ENCODE results near the gene PTPRA.
"Not testable (repeated sequence)": the region's sequence is repeated elsewhere in the genome, so short reads cannot be mapped to it uniquely, and the experiment has no call there.

The PTPRA gene

DNA sequence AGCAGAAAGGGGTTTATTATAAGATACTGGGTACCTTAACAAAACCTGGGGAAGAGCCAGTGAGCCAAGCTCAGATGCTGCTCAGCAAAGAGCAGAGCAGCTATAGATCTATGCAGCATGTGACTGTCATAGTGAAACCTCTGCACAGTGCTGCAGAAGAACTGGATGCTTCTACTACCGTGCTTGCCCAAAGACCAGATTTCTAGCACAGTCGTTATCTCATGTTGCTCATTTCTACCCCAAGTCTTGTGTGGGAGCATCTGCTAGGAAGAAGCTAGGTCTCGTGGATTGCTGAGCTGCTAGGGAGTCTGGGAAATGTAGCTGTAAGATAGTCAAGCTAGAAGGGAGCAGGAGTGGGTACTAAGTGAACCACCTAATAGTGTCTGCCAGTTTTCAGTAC lies 138.5 kb downstream of the PTPRA start:
- H3K9ac ChIP-seq (ENCODE audit: low read length), result no peak overlapping the region
- H3K4me1 ChIP-seq (ENCODE audit: insufficient read depth, low read length), result no peaks in the 10 kb centered on the region
- H3K9me3 ChIP-seq (ENCODE audit: low read length), result no peaks in the 10 kb centered on the region
- no peak overlapping the region for H3K27ac ChIP-seq (ENCODE audit: low read depth, low read length)
- no peak overlapping the region for H3K4me3 ChIP-seq (ENCODE audit: low read depth in 1 of 2, low read length in 2 of 2)
- peaks cover 35% of the 10 kb centered on the region for H3K36me3 ChIP-seq (ENCODE audit: insufficient read depth, low read length)
- H3K27me3 ChIP-seq (ENCODE audit: control insufficient read depth in 1 of 2, insufficient read depth in 2 of 2, low read length in 2 of 2), result no peaks in the 10 kb centered on the region

GRCh38 chr20:3013771-3014170 lies 140.5 kb downstream of the PTPRA start:
- no peaks in the 10 kb centered on the region for H3K27me3 ChIP-seq (ENCODE audit: control insufficient read depth in 1 of 2, insufficient read depth in 2 of 2, low read length in 2 of 2)
- H3K4me1 ChIP-seq (ENCODE audit: insufficient read depth, low read length), result no peaks in the 10 kb centered on the region
- H3K9ac ChIP-seq (ENCODE audit: low read length), result no peak overlapping the region
- no peak overlapping the region for H3K4me3 ChIP-seq (ENCODE audit: low read depth in 1 of 2, low read length in 2 of 2)
- H3K9me3 ChIP-seq (ENCODE audit: low read length), result no peaks in the 10 kb centered on the region
- H3K36me3 ChIP-seq (ENCODE audit: insufficient read depth, low read length), result peaks cover 29% of the 10 kb centered on the region
- H3K27ac ChIP-seq (ENCODE audit: low read depth, low read length), result no peak overlapping the region

DNA sequence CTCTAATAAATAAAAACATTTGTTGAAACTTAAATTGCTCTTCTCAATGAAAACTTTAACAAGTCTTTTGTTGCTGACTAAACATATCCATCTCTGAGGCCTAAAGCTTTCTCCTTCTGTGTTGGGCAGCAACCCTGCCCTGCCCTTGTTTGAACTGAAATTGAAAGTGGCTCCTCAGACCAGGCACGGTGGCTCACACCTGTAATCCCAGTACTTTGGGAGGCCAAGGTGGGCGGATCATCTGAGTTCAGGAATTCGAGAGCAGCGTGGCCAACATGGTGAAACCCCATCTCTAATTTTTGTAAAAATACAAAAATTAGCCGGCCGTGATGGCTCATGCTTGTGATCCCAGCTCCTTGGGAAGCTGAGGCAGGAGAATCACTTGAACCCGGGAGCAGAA lies 140.9 kb downstream of the PTPRA start:
- Histone ChIP-seq H3K27ac (ENCODE audit: low read depth, low read length) (no peak overlapping the region), H3K4me1 (ENCODE audit: insufficient read depth, low read length) (no peaks in the 10 kb centered on the region), H3K36me3 (ENCODE audit: insufficient read depth, low read length) (peaks cover 29% of the 10 kb centered on the region)

DNA sequence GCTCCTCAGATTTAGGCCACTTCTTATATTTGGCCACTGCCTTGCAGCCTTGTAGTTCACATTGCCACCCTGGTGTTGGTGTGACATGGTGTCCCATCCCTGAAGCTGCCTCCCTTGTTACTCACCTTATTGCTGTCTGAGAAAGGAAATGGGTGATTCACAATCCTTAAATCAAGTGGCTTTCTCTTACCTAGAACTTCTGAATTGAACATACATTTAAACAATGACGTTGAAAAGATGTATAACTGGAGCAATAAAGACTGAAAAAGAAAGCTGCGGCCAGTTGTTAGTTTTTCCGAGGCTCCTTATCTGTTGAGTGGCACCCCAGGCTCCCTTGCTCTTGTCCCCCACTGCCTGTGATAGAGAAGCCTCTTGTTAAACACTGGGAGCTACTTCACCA lies 141.4 kb downstream of the PTPRA start:
- Histone ChIP-seq H3K9ac (ENCODE audit: low read length) (no peak overlapping the region), H3K4me3 (ENCODE audit: low read depth in 1 of 2, low read length in 2 of 2) (no peak overlapping the region), H3K27ac (ENCODE audit: low read depth, low read length) (no peak overlapping the region), H3K36me3 (ENCODE audit: insufficient read depth, low read length) (peaks cover 29% of the 10 kb centered on the region), H3K27me3 (ENCODE audit: control insufficient read depth in 1 of 2, insufficient read depth in 2 of 2, low read length in 2 of 2) (no peaks in the 10 kb centered on the region), H3K9me3 (ENCODE audit: low read length) (no peaks in the 10 kb centered on the region), H3K4me1 (ENCODE audit: insufficient read depth, low read length) (no peaks in the 10 kb centered on the region)

More for the DNA sequence above, 140.9 kb downstream of the PTPRA start:
- no peak overlapping the region for H3K9ac ChIP-seq (ENCODE audit: low read length)
- no peak overlapping the region for H3K4me3 ChIP-seq (ENCODE audit: low read depth in 1 of 2, low read length in 2 of 2)
- H3K9me3 ChIP-seq (ENCODE audit: low read length), result no peaks in the 10 kb centered on the region
- H3K27me3 ChIP-seq (ENCODE audit: control insufficient read depth in 1 of 2, insufficient read depth in 2 of 2, low read length in 2 of 2), result no peaks in the 10 kb centered on the region

DNA sequence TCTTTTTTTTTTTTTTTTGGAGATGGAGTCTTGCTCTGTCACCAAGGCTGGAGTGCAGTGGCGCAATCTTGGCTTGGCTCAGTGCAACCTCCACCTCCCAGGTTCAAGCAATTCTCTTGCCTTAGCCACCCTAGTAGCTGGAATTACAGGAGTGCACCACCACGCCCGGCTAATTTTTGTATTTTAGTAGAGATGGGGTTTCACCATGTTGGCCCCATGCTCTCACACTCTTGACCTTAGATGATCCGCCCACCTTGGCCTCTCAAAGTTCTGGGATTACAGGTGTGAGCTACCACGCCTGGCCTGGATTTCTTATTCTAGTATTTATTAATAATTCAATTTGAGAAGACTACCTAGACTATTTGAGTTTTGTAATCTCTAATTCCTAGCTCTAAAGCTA lies 142.0 kb downstream of the PTPRA start:
- H3K27me3 ChIP-seq (ENCODE audit: control insufficient read depth in 1 of 2, insufficient read depth in 2 of 2, low read length in 2 of 2); H3K4me3 ChIP-seq (ENCODE audit: low read depth in 1 of 2, low read length in 2 of 2); H3K9me3 ChIP-seq (ENCODE audit: low read length); H3K9ac ChIP-seq (ENCODE audit: low read length); H3K4me1 ChIP-seq (ENCODE audit: insufficient read depth, low read length); H3K27ac ChIP-seq (ENCODE audit: low read depth, low read length): not testable (repeated sequence)
- peaks cover 29% of the 10 kb centered on the region for H3K36me3 ChIP-seq (ENCODE audit: insufficient read depth, low read length)

DNA sequence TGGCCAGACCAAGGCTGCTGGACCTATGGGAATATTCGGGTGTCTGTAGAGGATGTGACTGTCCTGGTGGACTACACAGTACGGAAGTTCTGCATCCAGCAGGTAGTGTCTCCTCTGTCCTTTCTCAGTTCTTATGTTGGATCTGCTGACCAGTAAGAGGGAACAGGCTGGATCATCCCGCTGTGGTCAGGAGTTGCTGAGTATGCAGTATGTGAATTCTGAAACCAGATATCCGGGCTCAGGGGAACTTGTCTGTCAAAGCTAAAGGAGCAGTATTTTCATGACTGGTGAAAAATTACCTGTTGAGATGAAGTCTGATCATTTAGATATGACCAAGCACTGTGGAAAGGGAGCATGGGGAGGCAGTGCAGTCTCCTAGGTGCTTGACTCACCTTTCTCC lies 148.0 kb downstream of the PTPRA start:
- H3K4me3 ChIP-seq (ENCODE audit: low read depth in 1 of 2, low read length in 2 of 2), result no peak overlapping the region
- H3K36me3 ChIP-seq (ENCODE audit: insufficient read depth, low read length), result peaks cover 46% of the 10 kb centered on the region
- H3K9me3 ChIP-seq (ENCODE audit: low read length), result no peaks in the 10 kb centered on the region
- H3K9ac ChIP-seq (ENCODE audit: low read length), result no peak overlapping the region
- H3K27me3 ChIP-seq (ENCODE audit: control insufficient read depth in 1 of 2, insufficient read depth in 2 of 2, low read length in 2 of 2), result no peaks in the 10 kb centered on the region
- no peak overlapping the region for H3K27ac ChIP-seq (ENCODE audit: low read depth, low read length)
- H3K4me1 ChIP-seq (ENCODE audit: insufficient read depth, low read length), result no peaks in the 10 kb centered on the region

GRCh38 chr20:3021777-3022176 lies 148.5 kb downstream of the PTPRA start:
- H3K9ac ChIP-seq (ENCODE audit: low read length), result no peak overlapping the region
- no peak overlapping the region for H3K27ac ChIP-seq (ENCODE audit: low read depth, low read length)
- peaks cover 50% of the 10 kb centered on the region for H3K36me3 ChIP-seq (ENCODE audit: insufficient read depth, low read length)
- H3K27me3 ChIP-seq (ENCODE audit: control insufficient read depth in 1 of 2, insufficient read depth in 2 of 2, low read length in 2 of 2), result no peaks in the 10 kb centered on the region
- no peaks in the 10 kb centered on the region for H3K9me3 ChIP-seq (ENCODE audit: low read length)
- no peaks in the 10 kb centered on the region for H3K4me1 ChIP-seq (ENCODE audit: insufficient read depth, low read length)
- no peak overlapping the region for H3K4me3 ChIP-seq (ENCODE audit: low read depth in 1 of 2, low read length in 2 of 2)

DNA sequence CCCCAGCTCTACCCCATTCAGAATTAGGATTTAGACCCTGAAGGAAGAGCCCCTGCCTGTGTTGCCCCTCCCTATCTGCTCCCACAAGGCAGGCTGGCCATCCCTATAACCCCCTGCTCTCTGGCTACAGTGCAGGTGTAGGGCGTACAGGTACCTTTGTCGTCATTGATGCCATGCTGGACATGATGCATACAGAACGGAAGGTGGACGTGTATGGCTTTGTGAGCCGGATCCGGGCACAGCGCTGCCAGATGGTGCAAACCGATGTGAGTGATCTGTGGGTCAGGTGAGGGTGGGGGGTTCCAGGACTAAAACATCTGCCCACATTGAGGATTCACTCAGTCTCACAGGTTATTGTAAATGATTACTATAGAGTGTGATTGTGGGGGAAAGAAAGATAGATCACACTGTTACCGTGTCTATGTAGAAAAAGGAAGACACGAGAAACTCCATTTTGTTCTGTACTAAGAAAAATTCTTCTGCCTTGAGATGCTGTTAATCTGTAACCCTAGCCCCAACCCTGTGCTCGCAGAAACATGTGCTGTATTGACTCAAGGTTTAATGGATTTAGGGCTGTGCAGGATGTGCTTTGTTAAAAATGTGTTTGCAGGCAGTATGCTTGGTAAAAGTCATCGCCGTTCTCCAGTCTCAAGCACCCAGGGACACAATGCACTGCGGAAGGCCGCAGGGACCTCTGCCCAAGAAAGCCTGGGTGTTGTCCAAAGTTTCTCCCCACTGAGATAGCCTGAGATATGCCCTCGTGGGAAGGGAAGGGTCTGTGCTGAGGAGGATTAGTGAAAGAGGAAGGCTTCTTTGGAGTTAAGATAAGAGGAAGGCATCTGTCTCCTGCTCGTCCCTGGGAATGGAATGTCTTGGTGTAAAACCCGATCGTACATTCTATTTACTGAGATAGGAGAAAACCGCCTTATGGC lies 149.5 kb downstream of the PTPRA start:
- H3K9me3 ChIP-seq (ENCODE audit: low read length); H3K4me1 ChIP-seq (ENCODE audit: insufficient read depth, low read length): not testable (repeated sequence)
- peaks cover 56% of the 10 kb centered on the region for H3K36me3 ChIP-seq (ENCODE audit: insufficient read depth, low read length)

GRCh38 chr20:3027987-3028386 lies 154.7 kb downstream of the PTPRA start:
- Histone ChIP-seq H3K27me3 (ENCODE audit: control insufficient read depth in 1 of 2, insufficient read depth in 2 of 2, low read length in 2 of 2) (no peaks in the 10 kb centered on the region), H3K9ac (ENCODE audit: low read length) (no peak overlapping the region), H3K9me3 (ENCODE audit: low read length) (no peaks in the 10 kb centered on the region), H3K27ac (ENCODE audit: low read depth, low read length) (no peak overlapping the region), H3K36me3 (ENCODE audit: insufficient read depth, low read length) (peaks cover 66% of the 10 kb centered on the region), H3K4me1 (ENCODE audit: insufficient read depth, low read length) (no peaks in the 10 kb centered on the region), H3K4me3 (ENCODE audit: low read depth in 1 of 2, low read length in 2 of 2) (no peak overlapping the region)

More for the DNA sequence above, 149.5 kb downstream of the PTPRA start:
- H3K4me3 ChIP-seq (ENCODE audit: low read depth in 1 of 2, low read length in 2 of 2); H3K27me3 ChIP-seq (ENCODE audit: control insufficient read depth in 1 of 2, insufficient read depth in 2 of 2, low read length in 2 of 2); H3K9ac ChIP-seq (ENCODE audit: low read length); H3K27ac ChIP-seq (ENCODE audit: low read depth, low read length): not testable (repeated sequence)

- Histone ChIP-seq H3K4me3 (ENCODE audit: low read depth in 1 of 2, low read length in 2 of 2) (no peak overlapping the region), H3K27ac (ENCODE audit: low read depth, low read length) (no peak overlapping the region), H3K36me3 (ENCODE audit: insufficient read depth, low read length) (peaks cover 71% of the 10 kb centered on the region), H3K4me1 (ENCODE audit: insufficient read depth, low read length) (no peaks in the 10 kb centered on the region), H3K9ac (ENCODE audit: low read length) (no peak overlapping the region), H3K27me3 (ENCODE audit: control insufficient read depth in 1 of 2, insufficient read depth in 2 of 2, low read length in 2 of 2) (no peaks in the 10 kb centered on the region), H3K9me3 (ENCODE audit: low read length) (no peaks in the 10 kb centered on the region)
Observed at GRCh38 chr20:3031524-3032147, 158.4 kb downstream of the PTPRA start.

- H3K4me3 ChIP-seq (ENCODE audit: low read depth in 1 of 2, low read length in 2 of 2), result no peak overlapping the region
- peaks cover 71% of the 10 kb centered on the region for H3K36me3 ChIP-seq (ENCODE audit: insufficient read depth, low read length)
- H3K9ac ChIP-seq (ENCODE audit: low read length), result no peak overlapping the region
- H3K27me3 ChIP-seq (ENCODE audit: control insufficient read depth in 1 of 2, insufficient read depth in 2 of 2, low read length in 2 of 2), result no peaks in the 10 kb centered on the region
- H3K4me1 ChIP-seq (ENCODE audit: insufficient read depth, low read length), result no peaks in the 10 kb centered on the region
- no peaks in the 10 kb centered on the region for H3K9me3 ChIP-seq (ENCODE audit: low read length)
- no peak overlapping the region for H3K27ac ChIP-seq (ENCODE audit: low read depth, low read length)
Observed at GRCh38 chr20:3032624-3033023, 159.3 kb downstream of the PTPRA start.
